Spinal cord (tissue), 10 donors: Measurements from ENCODE around the gene TBC1D25. TPM values are rescaled to one million over a fixed set of nuclear protein-coding genes. Genes with fewer than 3 reads are reported as not detected.

Source experiments
- DNase-seq, 6 donors: peaks; one replicate each; pipeline versions ENCODE4 v3.0.0 to v3.0.0-alpha.2; 2013 to 2015; ENCODE audit warnings: low spot score in 6 of 6, low read depth in 4 of 6
- H3K27ac ChIP-seq: one replicate; pipeline ENCODE4 v1.5.1; 2013; ENCODE audit warnings: low read depth, low read length, control low read depth
- H3K27me3 ChIP-seq: one replicate; pipeline ENCODE4 v1.6.1; 2013; ENCODE audit warnings: low read length; ENCODE audit not compliant: control insufficient read depth, insufficient read depth
- H3K36me3 ChIP-seq: one replicate; pipeline ENCODE4 v1.6.1; 2013; ENCODE audit warnings: low read length; ENCODE audit not compliant: control insufficient read depth, insufficient read depth
- H3K4me1 ChIP-seq: one replicate; pipeline ENCODE4 v1.6.1; 2013; ENCODE audit warnings: low read length; ENCODE audit not compliant: control insufficient read depth, insufficient read depth
- H3K4me3 ChIP-seq: one replicate; pipeline ENCODE4 v1.5.1; 2013; ENCODE audit warnings: low read depth, low read length, control low read depth
- H3K9me3 ChIP-seq: one replicate; pipeline ENCODE4 v1.6.1; 2013; ENCODE audit warnings: low read length; ENCODE audit not compliant: control insufficient read depth, insufficient read depth
- WGBS: methylation state at CpG from one replicate; pipeline ENCODE4 v1.1.5; 2013; ENCODE audit warnings: missing lambda C conversion rate; ENCODE audit not compliant: insufficient coverage; 5-methylcytosine and 5-hydroxymethylcytosine counted together
- polyA plus RNA-seq, 2 donors: library from polyadenylated mRNA; unstranded; fragments of 120-200 nt; gene quantifications; one replicate each; pipeline ENCODE4 v1.2.1, GENCODE V29; 2013; ENCODE audit not compliant: insufficient read length in 2 of 2
- small RNA-seq: library from RNA; depleted of rRNA; stranded (forward); fragments of <200 nt; gene quantifications from one replicate; pipeline ENCODE3, GENCODE V24; 2014; ENCODE audit warnings: low replicate concordance
- total RNA-seq, 2 donors: library from RNA; depleted of rRNA in 1 of 2; stranded (reverse); fragments of 120-200 nt in 1 of 2; fragments of >200 nt in 1 of 2; gene quantifications; one replicate each; pipeline versions ENCODE4 v1.2.3 to v1.2.4, GENCODE V29; 2013 to 2014
- donor health status: healthy.

Gene TBC1D25
- total and polyA plus RNA-seq, 4 donors: 6.8 to 23.3 (median 14.3) TPM

DNA sequence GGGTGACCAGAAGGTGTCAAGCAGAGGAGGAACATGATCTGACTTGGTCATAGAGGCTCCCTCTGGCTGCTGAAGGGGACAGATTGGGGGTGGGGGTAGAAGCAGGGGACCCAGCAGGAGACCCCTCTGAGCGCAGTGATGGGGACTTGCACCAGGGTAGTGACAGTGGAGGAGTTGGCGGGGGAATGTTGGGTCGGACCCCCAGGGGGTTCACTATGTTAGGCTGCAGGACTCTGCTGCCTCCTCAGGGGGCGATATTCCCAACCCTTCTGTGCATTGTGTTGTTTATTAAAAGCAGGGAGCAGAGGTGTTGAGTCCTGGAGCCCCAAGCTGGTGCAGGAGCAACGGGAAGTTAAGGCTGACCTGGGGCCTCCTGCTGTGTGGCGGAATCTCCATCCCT is 66.6 kb downstream of the TBC1D25 start:
- DNase-seq: no peak
- 56% methylated on average over 4 of the region's 6 CpGs for WGBS

DNA sequence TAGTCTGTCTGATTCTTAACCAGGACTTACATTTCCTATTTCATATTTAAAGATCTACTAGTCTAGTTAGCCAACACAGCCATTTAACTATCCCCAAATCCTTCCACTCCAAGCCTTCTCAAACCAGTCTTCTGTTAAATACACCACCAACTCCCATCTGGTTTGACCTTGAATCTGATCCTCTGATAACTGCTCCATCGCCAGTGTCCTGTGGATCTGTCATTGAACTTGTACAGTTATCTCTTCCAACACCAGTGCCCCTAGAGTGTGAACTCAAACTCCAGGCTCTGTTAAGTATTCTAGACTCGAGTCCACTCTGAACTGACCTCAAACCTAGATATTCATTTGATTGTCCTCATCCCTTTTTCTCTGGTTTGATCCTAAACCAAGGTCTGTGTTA is 72.2 kb downstream of the TBC1D25 start:
- no peak for DNase-seq
- H3K36me3 ChIP-seq: no peaks in the 10 kb centered on the region
- H3K4me1 ChIP-seq: no peaks in the 10 kb centered on the region
- no peaks in the 10 kb centered on the region for H3K9me3 ChIP-seq
- H3K27ac ChIP-seq: no peak overlapping the region
- no peak overlapping the region for H3K4me3 ChIP-seq
- no peaks in the 10 kb centered on the region for H3K27me3 ChIP-seq
- 61% methylated on average over 2 of the region's 2 CpGs for WGBS

More for the DNA sequence above, 66.6 kb downstream of the TBC1D25 start:
- Histone ChIP-seq H3K4me1 (no peaks in the 10 kb centered on the region), H3K36me3 (peaks cover 36% of the 10 kb centered on the region), H3K4me3 (no peak overlapping the region), H3K27me3 (no peaks in the 10 kb centered on the region), H3K27ac (no peak overlapping the region), H3K9me3 (no peaks in the 10 kb centered on the region)

Small RNA genes lying within 50 kb of the gene (small RNA-seq; reads per million reads assigned to genes)
- gene MRPL32P1: not detected

Other genes with a start within 250 kb of the TBC1D25 start
- not detected for gene SSX3, start 183.0 kb upstream of the TBC1D25 start, total RNA-seq
- gene SSX3, start 183.0 kb upstream of the TBC1D25 start, polyA plus RNA-seq: not detected
- gene SSX4, start 156.2 kb upstream of the TBC1D25 start, total RNA-seq: not detected
- not detected for gene SSX4, start 156.2 kb upstream of the TBC1D25 start, polyA plus RNA-seq
- gene SSX4B, start 127.8 kb upstream of the TBC1D25 start, total RNA-seq: not detected
- gene SSX4B, start 127.8 kb upstream of the TBC1D25 start, polyA plus RNA-seq: not detected
- 10 to 100 TPM; 16.4 to 42.5 TPM for gene SLC38A5, start 69.5 kb upstream of the TBC1D25 start, total RNA-seq
- gene SLC38A5, start 69.5 kb upstream of the TBC1D25 start, polyA plus RNA-seq: 10 to 100 TPM; 65.0 to 65.9 TPM
- gene FTSJ1, start 63.5 kb upstream of the TBC1D25 start, total RNA-seq: 10 to 100 TPM; 25.7 to 47.9 TPM
- gene FTSJ1, start 63.5 kb upstream of the TBC1D25 start, polyA plus RNA-seq: 10 to 100 TPM; 47.2 to 63.1 TPM
- 10 to 100 TPM; 11.2 to 12.6 TPM for gene PORCN, start 30.7 kb upstream of the TBC1D25 start, total RNA-seq
- 10 to 100 TPM; 25.7 to 26.7 TPM for gene PORCN, start 30.7 kb upstream of the TBC1D25 start, polyA plus RNA-seq
- gene EBP, start 17.9 kb upstream of the TBC1D25 start, total RNA-seq: 10 to 100 TPM; 32.5 to 59.1 TPM
- 10 to 100 TPM; 61.6 to 62.9 TPM for gene EBP, start 17.9 kb upstream of the TBC1D25 start, polyA plus RNA-seq
- 100 to 1,000 TPM; 116 to 158 TPM for gene RBM3, start 34.8 kb downstream of the TBC1D25 start, total RNA-seq
- gene RBM3, start 34.8 kb downstream of the TBC1D25 start, polyA plus RNA-seq: 100 to 1,000 TPM; 216 to 254 TPM
- gene WDR13, start 57.8 kb downstream of the TBC1D25 start, total RNA-seq: 100 to 1,000 TPM in 1 of 2 donors, 10 to 100 TPM in 1; 48.0 to 126 TPM
- 100 to 1,000 TPM; 136 to 137 TPM for gene WDR13, start 57.8 kb downstream of the TBC1D25 start, polyA plus RNA-seq
- 1 to 10 TPM; 3.1 to 4.3 TPM for gene WAS, start 144.1 kb downstream of the TBC1D25 start, total RNA-seq
- gene WAS, start 144.1 kb downstream of the TBC1D25 start, polyA plus RNA-seq: 1 to 10 TPM; 6.2 to 7.1 TPM
- 1 to 10 TPM; 3.0 to 4.8 TPM for gene SUV39H1, start 157.0 kb downstream of the TBC1D25 start, total RNA-seq
- 1 to 10 TPM; 6.9 to 8.2 TPM for gene SUV39H1, start 157.0 kb downstream of the TBC1D25 start, polyA plus RNA-seq
- not detected for gene GLOD5, start 222.0 kb downstream of the TBC1D25 start, total RNA-seq
- gene GLOD5, start 222.0 kb downstream of the TBC1D25 start, polyA plus RNA-seq: not detected
- gene GATA1, start 246.9 kb downstream of the TBC1D25 start, total RNA-seq: under 1 TPM; 0.39 to 0.59 TPM
- under 1 TPM; 0.22 to 0.45 TPM for gene GATA1, start 246.9 kb downstream of the TBC1D25 start, polyA plus RNA-seq